Upper lobe of right lung (tissue), 1 donor: ENCODE data around the gene TUBGCP2. TPM values are rescaled to one million over a fixed set of nuclear protein-coding genes. Genes with fewer than 3 reads are reported as not detected.
A peak's percentile ranks its signal among the peaks of the same experiment; 100 is the strongest.

Experiments used
- ATAC-seq: fragments of 200-7000 bp; cut with Tn5 transposase; one replicate; pipeline ENCODE4 v1.9.1; 2020; ENCODE audit warnings: mild to moderate bottlenecking, moderate library complexity
- DNase-seq: peaks from one replicate; pipeline ENCODE4 v3.0.0-alpha.2; 2020
- H3K27ac ChIP-seq: fragments of 200-600 bp; one replicate; pipeline ENCODE4 v1.8.0; 2022
- H3K27me3 ChIP-seq: fragments of 200-600 bp; one replicate; pipeline ENCODE4 v1.8.0; 2022; ENCODE audit warnings: mild to moderate bottlenecking
- H3K36me3 ChIP-seq: fragments of 200-600 bp; one replicate; pipeline ENCODE4 v1.8.0; 2022
- H3K4me1 ChIP-seq: fragments of 200-600 bp; one replicate; pipeline ENCODE4 v1.8.0; 2022
- H3K4me3 ChIP-seq: fragments of 200-600 bp; one replicate; pipeline ENCODE4 v1.8.0; 2022; ENCODE audit warnings: mild to moderate bottlenecking
- H3K9me3 ChIP-seq: fragments of 200-600 bp; one replicate; pipeline ENCODE4 v1.8.0; 2022
- CTCF ChIP-seq: fragments of 200-600 bp; IDR thresholded peaks from one replicate; pipeline ENCODE4 v1.8.0; 2022; ENCODE audit warnings: antibody characterized with exemption
- intact Hi-C: fragments of 100-400 bp; cut with DNase I; formaldehyde crosslinking; loops from one replicate; pipeline ENCODE4 v1.11.0; 2022
- total RNA-seq: library from RNA; stranded (reverse); fragmentation: NEBNext Ultra II Directional; extraction: Animal tissue kit (Norgen Biotek cat#: 25700); gene quantifications from one replicate; pipeline ENCODE4 v1.2.1, GENCODE V29; 2021
- donor health status: DM: no; HTN: yes; CAD: no; lungs with severe emphysema.

Gene TUBGCP2
- total RNA-seq, 1 donor from 2014 or later, result 44.6 TPM

- ATAC-seq (peak; percentile 61), DNase-seq (no peak)
- intact Hi-C loops, result no loop called here
- Histone ChIP-seq H3K4me3 (no peak overlapping the region), H3K27ac (no peak overlapping the region), H3K27me3 (no peaks in the 10 kb centered on the region), H3K36me3 (peaks cover 86% of the 10 kb centered on the region), H3K9me3 (no peaks in the 10 kb centered on the region), H3K4me1 (no peaks in the 10 kb centered on the region)
- no peak for TF ChIP-seq CTCF
These were observed 14.5 kb downstream of the TUBGCP2 start for GRCh38 chr10:133294189-133294588.

- ATAC-seq (peak; percentile 6), DNase-seq (no peak)
- peak overlapping the region; percentile 6 for H3K27ac ChIP-seq
These were observed 14.9 kb downstream of the TUBGCP2 start for GRCh38 chr10:133293810-133294119.

GRCh38 chr10:133292919-133293809, 15.5 kb downstream of the TUBGCP2 start:
- H3K27me3 ChIP-seq, result no peaks in the 10 kb centered on the region
- no peaks in the 10 kb centered on the region for H3K9me3 ChIP-seq
- intact Hi-C loops, result no loop called here
- DNase-seq (peak; percentile 64), ATAC-seq (peak; percentile 54)
- no peak for TF ChIP-seq CTCF
- H3K27ac ChIP-seq, result peak overlapping the region; percentile 6
- H3K4me1 ChIP-seq, result no peaks in the 10 kb centered on the region
- H3K36me3 ChIP-seq, result peaks cover 86% of the 10 kb centered on the region
- H3K4me3 ChIP-seq, result no peak overlapping the region

More at GRCh38 chr10:133293810-133294119, 14.9 kb downstream of the TUBGCP2 start:
- no peaks in the 10 kb centered on the region for H3K4me1 ChIP-seq
- H3K36me3 ChIP-seq, result peaks cover 86% of the 10 kb centered on the region
- intact Hi-C loops, result no loop called here
- H3K4me3 ChIP-seq, result no peak overlapping the region
- no peaks in the 10 kb centered on the region for H3K9me3 ChIP-seq
- H3K27me3 ChIP-seq, result no peaks in the 10 kb centered on the region
- no peak for TF ChIP-seq CTCF

GRCh38 chr10:133289761-133290160, 18.9 kb downstream of the TUBGCP2 start:
- H3K4me3 ChIP-seq, result no peak overlapping the region
- no peak for TF ChIP-seq CTCF
- intact Hi-C loops, result no loop called here
- H3K27ac ChIP-seq, result no peak overlapping the region
- H3K9me3 ChIP-seq, result no peaks in the 10 kb centered on the region
- DNase-seq (no peak), ATAC-seq (no peak)
- H3K4me1 ChIP-seq, result no peaks in the 10 kb centered on the region
- H3K27me3 ChIP-seq, result no peaks in the 10 kb centered on the region
- peaks cover 84% of the 10 kb centered on the region for H3K36me3 ChIP-seq

GRCh38 chr10:133287832-133288500, 20.7 kb downstream of the TUBGCP2 start:
- ATAC-seq (peak; percentile 25), DNase-seq (no peak)
- intact Hi-C loops, result no loop called here

More at GRCh38 chr10:133287832-133288500, 20.7 kb downstream of the TUBGCP2 start:
- no peaks in the 10 kb centered on the region for H3K4me1 ChIP-seq
- peaks cover 84% of the 10 kb centered on the region for H3K36me3 ChIP-seq
- H3K4me3 ChIP-seq, result no peak overlapping the region
- H3K9me3 ChIP-seq, result no peaks in the 10 kb centered on the region
- no peak overlapping the region for H3K27ac ChIP-seq
- no peaks in the 10 kb centered on the region for H3K27me3 ChIP-seq
- no peak for TF ChIP-seq CTCF
